ENCODE data around the gene DOCK9.

DNA sequence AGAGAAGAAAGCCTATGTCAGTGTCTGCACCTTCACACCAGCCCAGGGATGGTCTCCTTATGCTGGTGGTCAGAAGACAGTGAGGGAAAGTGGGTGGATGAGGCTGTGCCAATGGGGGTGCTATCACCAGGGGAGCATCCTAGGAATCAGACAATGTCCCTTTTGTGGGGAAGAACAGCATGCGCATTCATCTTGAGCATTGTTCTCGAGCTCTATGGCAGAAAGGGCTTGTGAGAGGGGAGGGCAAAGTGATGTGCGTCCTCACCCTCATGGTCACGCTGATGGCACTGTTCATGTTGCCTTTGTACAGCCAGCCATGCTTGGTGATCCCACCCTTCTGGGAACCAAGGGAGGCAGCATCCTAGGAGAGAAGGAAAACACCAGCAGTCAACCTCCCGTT, 56.1 kb downstream of the DOCK9 start:
- TF ChIP-seq CTCF (IDR thresholded peaks at IDR 0.05; ENCODE audit: insufficient read depth, low read depth, low read length) (no peak), EZH2 (IDR thresholded peaks at IDR 0.05; ENCODE audit: insufficient read depth, low read length) (no peak)
